ENCODE results near the gene TMEM232.

The TMEM232 gene

DNA sequence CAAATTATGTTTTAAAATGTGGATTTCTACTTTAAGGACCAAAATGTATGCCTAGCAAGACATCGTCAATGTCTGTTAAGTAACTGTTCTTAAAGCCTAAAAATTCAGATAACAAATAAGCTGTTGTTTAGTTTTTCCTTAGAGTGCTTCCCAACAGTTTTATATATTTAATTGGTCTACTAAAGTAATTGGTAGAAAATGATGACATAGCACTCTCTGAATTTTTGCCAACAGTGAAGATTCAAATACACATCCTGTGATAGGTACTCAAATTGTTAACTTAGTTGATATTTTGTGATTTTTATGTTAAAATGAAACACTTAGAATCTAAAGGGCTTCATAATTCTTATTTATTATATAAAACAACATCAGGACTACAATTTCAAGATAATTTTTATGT lies 107.5 kb downstream of the TMEM232 start:
- WGBS: 100% methylated on average over 1 of the region's 1 CpG
- no peak overlapping the region for H3K9ac ChIP-seq (ENCODE audit: low read depth, low read length)
- peaks cover 10% of the 10 kb centered on the region; the same call in 1 of the 2 replicates for H3K9me3 ChIP-seq (ENCODE audit: insufficient read depth, low read depth, low read length)
- H3K27ac ChIP-seq (ENCODE audit: low read depth, low read length): no peak overlapping the region
- no peak overlapping the region for H3K4me3 ChIP-seq (ENCODE audit: low read length)
- no peaks in the 10 kb centered on the region for H3K4me1 ChIP-seq (ENCODE audit: insufficient read depth, low read length)
- no peaks in the 10 kb centered on the region for H3K36me3 ChIP-seq (ENCODE audit: insufficient read depth, low read length)
- no peaks in the 10 kb centered on the region for H3K27me3 ChIP-seq (ENCODE audit: insufficient read depth, low read length)

DNA sequence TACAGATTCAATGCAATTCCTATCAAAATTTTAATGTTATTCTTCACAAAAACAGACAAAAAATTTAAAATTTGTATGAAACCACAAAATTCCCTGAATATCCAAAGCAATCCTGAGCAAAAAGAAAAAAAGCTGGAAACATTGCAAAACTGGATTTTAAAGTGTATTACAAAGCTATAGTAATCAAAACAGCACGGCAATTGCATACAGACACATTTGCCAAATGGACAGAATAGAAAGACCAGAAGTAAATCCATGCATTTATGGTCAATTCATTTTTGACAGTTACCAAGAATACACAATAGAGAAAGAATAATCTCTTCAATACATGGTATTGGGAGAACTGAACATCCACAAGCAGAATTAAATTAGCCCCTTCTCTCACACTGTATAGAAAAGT lies 110.5 kb downstream of the TMEM232 start:
- Histone ChIP-seq H3K4me1 (ENCODE audit: insufficient read depth, low read length) (no peaks in the 10 kb centered on the region), H3K27me3 (ENCODE audit: insufficient read depth, low read length) (no peaks in the 10 kb centered on the region), H3K4me3 (ENCODE audit: low read length) (no peak overlapping the region), H3K36me3 (ENCODE audit: insufficient read depth, low read length) (no peaks in the 10 kb centered on the region), H3K9me3 (ENCODE audit: insufficient read depth, low read depth, low read length) (peaks cover 10% of the 10 kb centered on the region; the same call in 1 of the 2 replicates), H3K27ac (ENCODE audit: low read depth, low read length) (no peak overlapping the region), H3K9ac (ENCODE audit: low read depth, low read length) (no peak overlapping the region)
- 100% methylated on average over 1 of the region's 1 CpG for WGBS

GRCh38 chr5:110612794-110613247 lies 113.7 kb downstream of the TMEM232 start:
- Histone ChIP-seq H3K9me3 (ENCODE audit: insufficient read depth, low read depth, low read length) (peaks cover 10% of the 10 kb centered on the region; the same call in 1 of the 2 replicates), H3K27ac (ENCODE audit: low read depth, low read length) (no peak overlapping the region), H3K36me3 (ENCODE audit: insufficient read depth, low read length) (no peaks in the 10 kb centered on the region), H3K9ac (ENCODE audit: low read depth, low read length) (no peak overlapping the region), H3K4me3 (ENCODE audit: low read length) (no peak overlapping the region), H3K4me1 (ENCODE audit: insufficient read depth, low read length) (no peaks in the 10 kb centered on the region), H3K27me3 (ENCODE audit: insufficient read depth, low read length) (no peaks in the 10 kb centered on the region)
- WGBS: 88% methylated on average over 4 of the region's 4 CpGs

GRCh38 chr5:110611817-110612216 lies 114.7 kb downstream of the TMEM232 start:
- H3K9ac ChIP-seq (ENCODE audit: low read depth, low read length): no peak overlapping the region
- peaks cover 10% of the 10 kb centered on the region; the same call in 1 of the 2 replicates for H3K9me3 ChIP-seq (ENCODE audit: insufficient read depth, low read depth, low read length)
- H3K4me1 ChIP-seq (ENCODE audit: insufficient read depth, low read length): no peaks in the 10 kb centered on the region
- no peak overlapping the region for H3K27ac ChIP-seq (ENCODE audit: low read depth, low read length)
- H3K36me3 ChIP-seq (ENCODE audit: insufficient read depth, low read length): no peaks in the 10 kb centered on the region
- no peaks in the 10 kb centered on the region for H3K27me3 ChIP-seq (ENCODE audit: insufficient read depth, low read length)
- no peak overlapping the region for H3K4me3 ChIP-seq (ENCODE audit: low read length)
- 96% methylated on average over 6 of the region's 6 CpGs for WGBS

DNA sequence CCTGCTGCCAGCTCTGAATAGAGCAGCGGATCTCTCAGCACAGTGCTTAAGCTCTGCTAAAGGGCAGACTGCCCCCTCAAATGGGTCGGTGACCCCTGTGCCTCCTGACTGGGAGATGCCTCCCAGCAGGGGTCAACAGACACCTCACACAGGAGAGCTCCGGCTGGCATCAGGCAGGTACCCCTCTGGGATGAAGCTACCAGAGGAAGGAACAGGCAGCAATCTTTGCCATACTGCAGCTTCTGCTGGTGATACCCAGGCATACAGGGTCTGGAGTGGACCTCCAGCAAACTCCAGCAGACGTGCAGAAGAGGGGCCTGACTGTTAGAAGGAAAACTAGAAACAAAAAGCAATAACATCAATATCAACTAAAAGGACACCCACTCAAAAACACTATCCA lies 131.6 kb downstream of the TMEM232 start:
- no peaks in the 10 kb centered on the region for H3K9me3 ChIP-seq (ENCODE audit: insufficient read depth, low read depth, low read length)
- H3K27me3 ChIP-seq (ENCODE audit: insufficient read depth, low read length): no peaks in the 10 kb centered on the region
- 97% methylated on average over 4 of the region's 4 CpGs for WGBS
- no peak overlapping the region for H3K27ac ChIP-seq (ENCODE audit: low read depth, low read length)
- H3K9ac ChIP-seq (ENCODE audit: low read depth, low read length): no peak overlapping the region
- no peaks in the 10 kb centered on the region for H3K4me1 ChIP-seq (ENCODE audit: insufficient read depth, low read length)
- H3K36me3 ChIP-seq (ENCODE audit: insufficient read depth, low read length): no peaks in the 10 kb centered on the region
- H3K4me3 ChIP-seq (ENCODE audit: low read length): no peak overlapping the region

DNA sequence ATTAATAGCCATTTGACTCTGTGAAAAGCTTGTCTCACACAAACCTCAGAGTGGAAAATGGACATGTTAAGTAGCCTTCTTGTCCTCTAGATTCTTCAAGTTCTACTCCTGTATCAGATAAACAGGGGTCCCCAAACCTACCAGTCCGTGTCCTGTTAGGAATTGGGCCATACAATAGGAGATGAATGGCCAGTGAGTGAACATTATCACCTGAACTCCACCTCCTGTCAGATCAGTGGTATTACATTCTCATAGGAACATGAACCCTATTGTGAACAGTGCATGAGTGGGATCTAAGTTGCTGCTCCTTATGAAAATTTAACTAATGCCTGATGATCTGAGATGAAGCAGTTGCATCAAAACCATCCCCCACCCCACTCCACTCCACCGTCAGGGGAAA lies 136.3 kb downstream of the TMEM232 start:
- Histone ChIP-seq H3K27ac (ENCODE audit: low read depth, low read length) (no peak overlapping the region), H3K9me3 (ENCODE audit: insufficient read depth, low read depth, low read length) (no peaks in the 10 kb centered on the region), H3K9ac (ENCODE audit: low read depth, low read length) (no peak overlapping the region), H3K4me3 (ENCODE audit: low read length) (no peak overlapping the region), H3K4me1 (ENCODE audit: insufficient read depth, low read length) (no peaks in the 10 kb centered on the region), H3K36me3 (ENCODE audit: insufficient read depth, low read length) (no peaks in the 10 kb centered on the region), H3K27me3 (ENCODE audit: insufficient read depth, low read length) (no peaks in the 10 kb centered on the region)
- 83% methylated on average over 2 of the region's 2 CpGs for WGBS

DNA sequence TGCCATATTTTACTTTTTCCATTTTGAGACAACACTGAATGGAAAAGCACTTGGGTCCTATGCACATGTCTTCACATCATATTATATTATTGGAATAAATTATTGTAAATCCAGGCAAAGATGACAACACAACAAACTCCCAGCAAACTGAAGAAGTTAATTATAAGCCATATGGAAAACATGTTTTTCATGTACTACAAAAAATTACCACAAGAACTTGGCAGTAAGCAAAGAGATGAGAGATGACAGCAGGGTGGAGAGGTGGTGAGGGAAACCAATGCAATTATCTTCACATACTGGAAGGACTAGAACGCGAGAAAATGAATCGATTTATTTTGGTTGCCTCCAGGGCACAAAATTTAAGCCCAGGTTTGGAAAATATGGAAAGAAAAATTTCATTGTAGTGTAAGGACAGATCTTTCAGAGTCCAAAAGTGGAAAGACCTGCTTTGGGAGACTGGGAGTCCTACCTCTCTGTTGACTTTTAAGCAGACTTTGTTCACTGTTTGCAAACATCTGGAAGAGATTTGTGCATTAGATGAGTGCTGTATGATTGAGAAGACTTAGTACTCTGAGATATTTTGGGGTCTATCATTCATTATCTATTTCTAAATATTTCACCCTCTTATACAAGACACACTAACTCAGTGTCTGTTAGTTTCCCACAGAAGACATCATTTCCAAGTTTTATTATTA lies 138.0 kb downstream of the TMEM232 start:
- H3K9me3 ChIP-seq (ENCODE audit: insufficient read depth, low read depth, low read length): no peaks in the 10 kb centered on the region
- H3K36me3 ChIP-seq (ENCODE audit: insufficient read depth, low read length): no peaks in the 10 kb centered on the region
- no peak overlapping the region for H3K4me3 ChIP-seq (ENCODE audit: low read length)
- no peak overlapping the region for H3K9ac ChIP-seq (ENCODE audit: low read depth, low read length)
- H3K4me1 ChIP-seq (ENCODE audit: insufficient read depth, low read length): no peaks in the 10 kb centered on the region
- WGBS: 90% methylated on average over 3 of the region's 3 CpGs
- no peaks in the 10 kb centered on the region for H3K27me3 ChIP-seq (ENCODE audit: insufficient read depth, low read length)
- H3K27ac ChIP-seq (ENCODE audit: low read depth, low read length): no peak overlapping the region

DNA sequence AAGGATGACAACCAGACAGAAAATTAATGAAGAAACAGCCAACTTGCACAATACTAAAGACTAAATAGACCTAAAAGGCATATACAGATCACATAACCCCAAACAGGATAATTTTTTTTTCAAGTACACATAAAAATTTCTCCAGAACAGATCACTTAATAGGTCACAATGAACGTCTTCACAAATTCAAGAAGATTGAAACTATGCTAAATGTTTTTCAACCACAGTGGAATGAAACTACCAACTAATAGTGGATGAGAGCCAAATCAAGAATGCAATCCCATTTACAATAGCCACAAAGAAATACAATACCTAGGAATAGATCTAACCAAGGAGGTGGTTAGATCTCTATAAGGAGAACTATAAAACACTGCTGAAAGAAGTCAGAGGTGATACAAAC lies 145.8 kb downstream of the TMEM232 start:
- Histone ChIP-seq H3K4me1 (ENCODE audit: insufficient read depth, low read length) (no peaks in the 10 kb centered on the region), H3K27ac (ENCODE audit: low read depth, low read length) (no peak overlapping the region), H3K9ac (ENCODE audit: low read depth, low read length) (no peak overlapping the region), H3K9me3 (ENCODE audit: insufficient read depth, low read depth, low read length) (no peaks in the 10 kb centered on the region), H3K4me3 (ENCODE audit: low read length) (no peak overlapping the region), H3K27me3 (ENCODE audit: insufficient read depth, low read length) (no peaks in the 10 kb centered on the region), H3K36me3 (ENCODE audit: insufficient read depth, low read length) (no peaks in the 10 kb centered on the region)
- 88% methylated on average over 1 of the region's 1 CpG for WGBS

- Histone ChIP-seq H3K36me3 (ENCODE audit: insufficient read depth, low read length) (no peaks in the 10 kb centered on the region), H3K9ac (ENCODE audit: low read depth, low read length) (no peak overlapping the region), H3K4me3 (ENCODE audit: low read length) (no peak overlapping the region), H3K9me3 (ENCODE audit: insufficient read depth, low read depth, low read length) (no peaks in the 10 kb centered on the region), H3K27ac (ENCODE audit: low read depth, low read length) (no peak overlapping the region), H3K4me1 (ENCODE audit: insufficient read depth, low read length) (no peaks in the 10 kb centered on the region), H3K27me3 (ENCODE audit: insufficient read depth, low read length) (no peaks in the 10 kb centered on the region)
- WGBS: 86% methylated on average over 1 of the region's 1 CpG
These were observed 153.7 kb downstream of the TMEM232 start for GRCh38 chr5:110572729-110573128.

DNA sequence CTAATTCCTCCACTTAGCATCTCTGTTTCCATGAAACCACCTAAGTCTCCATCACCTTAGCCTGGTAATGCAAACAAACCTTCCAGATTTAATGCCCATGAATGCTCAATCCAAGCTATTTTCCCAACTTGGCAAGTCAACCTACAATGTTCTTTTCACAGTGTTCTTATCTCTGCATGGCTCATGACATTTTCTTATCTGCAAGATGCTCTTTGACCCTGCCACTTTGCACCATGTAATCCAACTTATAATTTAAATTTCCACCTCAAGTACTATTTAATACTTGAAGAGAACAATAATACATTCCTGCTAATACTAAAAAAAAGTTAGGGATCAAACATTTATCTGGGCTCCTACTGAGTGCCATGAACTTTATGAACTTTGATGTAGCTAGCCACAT lies 164.3 kb downstream of the TMEM232 start:
- Histone ChIP-seq H3K4me1 (ENCODE audit: insufficient read depth, low read length) (no peaks in the 10 kb centered on the region), H3K36me3 (ENCODE audit: insufficient read depth, low read length) (no peaks in the 10 kb centered on the region), H3K9me3 (ENCODE audit: insufficient read depth, low read depth, low read length) (no peaks in the 10 kb centered on the region), H3K27me3 (ENCODE audit: insufficient read depth, low read length) (no peaks in the 10 kb centered on the region), H3K27ac (ENCODE audit: low read depth, low read length) (no peak overlapping the region), H3K9ac (ENCODE audit: low read depth, low read length) (no peak overlapping the region), H3K4me3 (ENCODE audit: low read length) (no peak overlapping the region)

- no peaks in the 10 kb centered on the region for H3K4me1 ChIP-seq (ENCODE audit: insufficient read depth, low read length)
- WGBS: 92% methylated on average over 1 of the region's 1 CpG
- H3K36me3 ChIP-seq (ENCODE audit: insufficient read depth, low read length): no peaks in the 10 kb centered on the region
These were observed 165.0 kb downstream of the TMEM232 start for GRCh38 chr5:110561510-110561909.

DNA sequence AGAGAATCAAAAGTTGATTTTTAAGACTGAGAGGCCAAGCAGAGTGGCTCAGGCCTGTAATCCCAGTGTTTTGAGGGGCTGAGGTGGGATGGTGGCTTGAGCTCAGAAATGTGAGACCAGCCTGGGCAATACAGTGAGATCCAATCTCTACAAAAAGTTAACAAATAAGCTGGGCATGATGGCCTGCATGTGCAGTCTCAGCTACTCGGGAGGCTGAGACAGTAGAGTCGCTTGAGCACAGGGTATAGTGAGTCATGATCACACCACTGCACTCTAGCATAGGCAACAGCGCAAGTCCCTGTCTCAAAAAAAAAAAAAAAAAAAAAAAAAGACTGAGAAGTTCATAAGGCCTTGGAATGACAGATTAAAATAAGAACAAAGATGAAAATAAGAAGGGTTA lies 177.2 kb downstream of the TMEM232 start:
- H3K27me3 ChIP-seq (ENCODE audit: insufficient read depth, low read length): no peaks in the 10 kb centered on the region
- H3K4me3 ChIP-seq (ENCODE audit: low read length): no peak overlapping the region
- H3K27ac ChIP-seq (ENCODE audit: low read depth, low read length): no peak overlapping the region
- 93% methylated on average over 2 of the region's 3 CpGs for WGBS
- H3K9me3 ChIP-seq (ENCODE audit: insufficient read depth, low read depth, low read length): no peaks in the 10 kb centered on the region
- no peaks in the 10 kb centered on the region for H3K4me1 ChIP-seq (ENCODE audit: insufficient read depth, low read length)
- H3K9ac ChIP-seq (ENCODE audit: low read depth, low read length): no peak overlapping the region
- H3K36me3 ChIP-seq (ENCODE audit: insufficient read depth, low read length): no peaks in the 10 kb centered on the region

More at GRCh38 chr5:110561510-110561909, 165.0 kb downstream of the TMEM232 start:
- no peak overlapping the region for H3K4me3 ChIP-seq (ENCODE audit: low read length)
- no peak overlapping the region for H3K27ac ChIP-seq (ENCODE audit: low read depth, low read length)
- H3K9me3 ChIP-seq (ENCODE audit: insufficient read depth, low read depth, low read length): no peaks in the 10 kb centered on the region
- no peaks in the 10 kb centered on the region for H3K27me3 ChIP-seq (ENCODE audit: insufficient read depth, low read length)
- H3K9ac ChIP-seq (ENCODE audit: low read depth, low read length): no peak overlapping the region
